Measurements from ENCODE around the gene COPS2. TPM values are rescaled to one million over a fixed set of nuclear protein-coding genes. Genes with fewer than 3 reads are reported as not detected.

Gene COPS2
- total and polyA plus RNA-seq, 9 of the 15 experiments (the other 6 are each of a cell fraction or from before 2014, with no cell fraction given): 66.4 to 154 (median 117) TPM

DNA sequence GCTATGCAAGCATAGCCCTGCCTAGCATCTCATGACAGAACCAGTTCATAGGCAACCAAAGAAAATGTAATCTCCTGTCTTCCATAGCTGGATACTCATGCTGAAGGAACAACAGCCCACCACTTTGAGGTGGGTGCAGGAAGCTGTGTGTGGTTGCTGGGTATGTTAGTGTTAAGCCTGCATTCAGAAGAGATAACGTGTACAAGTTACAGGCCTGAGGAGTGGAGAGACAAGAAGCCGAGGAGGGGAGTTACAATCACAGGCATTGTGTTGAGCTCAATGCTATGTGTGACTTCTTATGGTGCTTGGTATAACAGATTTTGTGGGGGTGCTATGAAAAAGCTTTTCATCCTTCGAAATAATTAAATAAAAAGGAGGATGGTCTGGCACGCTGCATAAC lies 66.4 kb downstream of the COPS2 start:
- no peak overlapping the region for H3K27ac ChIP-seq (ENCODE audit: extremely low read depth, low read depth, low read length)
- WGBS (ENCODE audit: insufficient coverage, low coverage, missing lambda C conversion rate): 50% methylated on average over 4 of the region's 4 CpGs
- no peaks in the 10 kb centered on the region for H3K9me1 ChIP-seq (ENCODE audit: control insufficient read depth, insufficient read depth, low read length)
- POLR2A ChIA-PET: interaction anchor here (0.7 kb wide), 1 partner anchor 43 kb away, joined by 3 read pairs; the partner anchor contains the start of gene SECISBP2L
- H3K4me2 ChIP-seq (ENCODE audit: insufficient read depth, low read length): no peak overlapping the region
- H3K79me2 ChIP-seq (ENCODE audit: control insufficient read depth, insufficient read depth, low read length): no peaks in the 10 kb centered on the region
- ATAC-seq: no peak
- no peaks in the 10 kb centered on the region for H3K36me3 ChIP-seq (ENCODE audit: control insufficient read depth, insufficient read depth, low read length)
- CTCF ChIA-PET (ENCODE audit: low intra/inter-chr PET ratio): no interaction called here
- no peak for FAIRE-seq
- no peak overlapping the region for H2AFZ ChIP-seq (ENCODE audit: low read depth, low read length)
- BruUV-seq (replicated peaks): no TSS peak
- no peak overlapping the region for H3K9ac ChIP-seq (ENCODE audit: insufficient read depth in 1 of 2, low read depth in 2 of 2, low read length in 2 of 2)
- in situ Hi-C loops (cut with MboI) (no loop called here), intact Hi-C loops (cut with micrococcal nuclease) (no loop called here)
- no peaks in the 10 kb centered on the region for H4K20me1 ChIP-seq (replicated peaks; ENCODE audit: control insufficient read depth, insufficient read depth, low read length)
- no peak for DNase-seq (ENCODE audit: extremely low read depth in 1 of 4, low spot score in 3 of 4)
- H3K4me3 ChIP-seq: no peak overlapping the region
- H3K27me3 ChIP-seq (ENCODE audit: control insufficient read depth in 2 of 2, insufficient read depth in 2 of 2, low read length in 2 of 2): no peaks in the 10 kb centered on the region
- H3K9me3 ChIP-seq (replicated peaks; ENCODE audit: control insufficient read depth, insufficient read depth, low read depth, low read length): no peaks in the 10 kb centered on the region
- no peaks in the 10 kb centered on the region for H3K4me1 ChIP-seq (replicated peaks in 1 of 2; ENCODE audit: control insufficient read depth in 2 of 2, insufficient read depth in 2 of 2, low read length in 2 of 2)
- no peak for TF ChIP-seq ZNF121 (CRISPR knock-in tag; conservative IDR thresholded peaks at IDR 0.05)
- no peak for TF ChIP-seq TRIM24 (IDR thresholded peaks at IDR 0.05)
- TF ChIP-seq MIER1 (IDR thresholded peaks at IDR 0.05; ENCODE audit: low read depth): no peak
- TF ChIP-seq PHTF2 (CRISPR knock-in tag; IDR thresholded peaks at IDR 0.05): no peak
- TF ChIP-seq ZNF407 (IDR thresholded peaks at IDR 0.05; ENCODE audit: low read depth): no peak
- no peak for TF ChIP-seq TCF7L2 (IDR thresholded peaks at IDR 0.05; ENCODE audit: low read depth, low read length)
- TF ChIP-seq, protein P1, sequence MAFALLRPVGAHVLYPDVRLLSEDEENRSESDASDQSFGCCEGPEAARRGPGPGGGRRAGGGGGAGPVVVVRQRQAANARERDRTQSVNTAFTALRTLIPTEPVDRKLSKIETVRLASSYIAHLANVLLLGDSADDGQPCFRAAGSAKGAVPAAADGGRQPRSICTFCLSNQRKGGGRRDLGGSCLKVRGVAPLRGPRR (CRISPR knock-in tag; IDR thresholded peaks at IDR 0.05): no peak
- TF ChIP-seq KDM4B (IDR thresholded peaks at IDR 0.05; ENCODE audit: borderline replicate concordance in 2 of 2, low read depth in 1 of 2): no peak
- TF ChIP-seq BRCA1 (IDR thresholded peaks at IDR 0.05): no peak
- TF ChIP-seq BRCA1 (CRISPR knock-in tag; IDR thresholded peaks at IDR 0.05): no peak
- no peak for TF ChIP-seq CEBPZ (IDR thresholded peaks at IDR 0.05; ENCODE audit: borderline replicate concordance, low read depth, low read length)
- no peak for TF ChIP-seq SRSF3 (IDR thresholded peaks at IDR 0.05; ENCODE audit: insufficient read depth, low read length)
